ENCODE measurements around the gene NRF1. TPM values are rescaled to one million over a fixed set of nuclear protein-coding genes. Genes with fewer than 3 reads are reported as not detected.

The NRF1 gene
- total RNA-seq, 1 donor from 2014 or later, result 6.6 TPM

GRCh38 chr7:129777195-129777844 is 165.8 kb downstream of the NRF1 start:
- no peak for DNase-seq (ENCODE audit: low read depth)
- TF ChIP-seq CTCF (conservative IDR thresholded peaks at IDR 0.05; ENCODE audit: low read depth, low read length), result no peak

GRCh38 chr7:129777993-129778769 is 166.7 kb downstream of the NRF1 start:
- no peak for DNase-seq (ENCODE audit: low read depth)
- peak overlapping the region; percentile 79 for H3K4me3 ChIP-seq (ENCODE audit: low read depth, low read length)
- TF ChIP-seq CTCF (conservative IDR thresholded peaks at IDR 0.05; ENCODE audit: low read depth, low read length), result no peak

More at GRCh38 chr7:129777195-129777844, 165.8 kb downstream of the NRF1 start:
- H3K4me3 ChIP-seq (ENCODE audit: low read depth, low read length), result no peak overlapping the region

- no peak for DNase-seq (ENCODE audit: low read depth)
- no peak for TF ChIP-seq CTCF (conservative IDR thresholded peaks at IDR 0.05; ENCODE audit: low read depth, low read length)
- H3K4me3 ChIP-seq (ENCODE audit: low read depth, low read length), result peak overlapping the region; percentile 79
Observed at GRCh38 chr7:129778770-129779601, 167.5 kb downstream of the NRF1 start.

GRCh38 chr7:129779602-129780256 is 168.2 kb downstream of the NRF1 start:
- DNase-seq (ENCODE audit: low read depth), result no peak
- H3K4me3 ChIP-seq (ENCODE audit: low read depth, low read length), result peak overlapping the region; percentile 79
- TF ChIP-seq CTCF (conservative IDR thresholded peaks at IDR 0.05; ENCODE audit: low read depth, low read length), result no peak

GRCh38 chr7:129780257-129780973 is 168.9 kb downstream of the NRF1 start:
- TF ChIP-seq CTCF (conservative IDR thresholded peaks at IDR 0.05; ENCODE audit: low read depth, low read length), result no peak
- no peak for DNase-seq (ENCODE audit: low read depth)
- H3K4me3 ChIP-seq (ENCODE audit: low read depth, low read length), result peak overlapping the region; percentile 79
